Cardiac muscle cell (in vitro differentiated cells and primary cell): ENCODE measurements around the gene DST. TPM values are rescaled to one million over a fixed set of nuclear protein-coding genes. Genes with fewer than 3 reads are reported as not detected.
A peak's percentile ranks its signal among the peaks of the same experiment; 100 is the strongest.

ENCODE experiments used
- DNase-seq, 2 donors: peaks; one replicate each; pipeline versions ENCODE4 v3.0.0 to v3.0.0-alpha.2; 2010 to 2017; ENCODE audit warnings: low read depth in 1 of 2, low spot score in 1 of 2
- H3K27ac ChIP-seq: fragments of 200-600 bp; sonication (generic); 2 replicates; pipeline ENCODE4 v1.5.1; 2016
- H3K27me3 ChIP-seq: fragments of 200-600 bp; sonication (generic); 2 replicates; pipeline ENCODE4 v1.6.0; 2016; ENCODE audit warnings: control low read depth
- H3K36me3 ChIP-seq: fragments of 200-600 bp; sonication (generic); 2 replicates; pipeline ENCODE4 v1.5.1; 2016; ENCODE audit warnings: control low read depth
- H3K4me1 ChIP-seq: fragments of 200-600 bp; sonication (generic); 2 replicates; pipeline ENCODE4 v1.8.1; 2017; ENCODE audit warnings: low read depth, mild to moderate bottlenecking, mixed run types
- H3K4me3 ChIP-seq: fragments of 200-600 bp; sonication (generic); 2 replicates; pipeline ENCODE4 v1.5.1; 2016; ENCODE audit warnings: mild to moderate bottlenecking
- H3K9me3 ChIP-seq: fragments of 200-600 bp; sonication (generic); 2 replicates; pipeline ENCODE4 v1.5.1; 2017; ENCODE audit warnings: low read depth, mild to moderate bottlenecking, control low read depth
- CTCF ChIP-seq: IDR thresholded peaks from 2 replicates; pipeline ENCODE4 v1.5.1; 2012; ENCODE audit warnings: low read depth, mild to moderate bottlenecking, low read length
- polyA plus RNA-seq: library from polyadenylated mRNA; unstranded; fragments of >200 nt; fragmentation: Nextera tagmentation; extraction: Ambion mirVana; gene quantifications from 2 replicates; pipeline ENCODE4 v1.2.1, GENCODE V29; 2016
- total RNA-seq: library from RNA; depleted of rRNA; stranded (reverse); fragments of >200 nt; gene quantifications from 2 replicates; pipeline ENCODE4 v1.2.3, GENCODE V29; 2016

The DST gene
- total and polyA plus RNA-seq, 2 experiments from 2014 or later = 31.7 to 82.1 TPM

- TF ChIP-seq CTCF = no peak
- no peak for DNase-seq
- no peaks in the 10 kb centered on the region for H3K9me3 ChIP-seq
- H3K4me1 ChIP-seq = no peaks in the 10 kb centered on the region
- H3K27ac ChIP-seq = no peak overlapping the region
- no peaks in the 10 kb centered on the region for H3K36me3 ChIP-seq
- H3K27me3 ChIP-seq = no peaks in the 10 kb centered on the region
- H3K4me3 ChIP-seq = no peak overlapping the region
Observed at GRCh38 chr6:56657354-56657753, 14.7 kb upstream of the DST start.

- H3K27me3 ChIP-seq = no peaks in the 10 kb centered on the region
- no peaks in the 10 kb centered on the region for H3K36me3 ChIP-seq
- H3K4me1 ChIP-seq = no peaks in the 10 kb centered on the region
- no peak for TF ChIP-seq CTCF
- H3K4me3 ChIP-seq = no peak overlapping the region
- no peak for DNase-seq
- H3K9me3 ChIP-seq = no peaks in the 10 kb centered on the region
- H3K27ac ChIP-seq = no peak overlapping the region
Observed at GRCh38 chr6:56656466-56656865, 13.8 kb upstream of the DST start.

GRCh38 chr6:56655996-56656395, 13.3 kb upstream of the DST start:
- DNase-seq = peak in 1 of 2 donors; percentile 44
- no peak for TF ChIP-seq CTCF
- no peak overlapping the region for H3K4me3 ChIP-seq
- no peaks in the 10 kb centered on the region for H3K27me3 ChIP-seq
- H3K9me3 ChIP-seq = no peaks in the 10 kb centered on the region
- H3K4me1 ChIP-seq = no peaks in the 10 kb centered on the region
- H3K36me3 ChIP-seq = no peaks in the 10 kb centered on the region
- H3K27ac ChIP-seq = no peak overlapping the region

- Histone ChIP-seq H3K36me3 (no peaks in the 10 kb centered on the region), H3K27me3 (no peaks in the 10 kb centered on the region), H3K27ac (no peak overlapping the region), H3K4me1 (no peaks in the 10 kb centered on the region), H3K4me3 (no peak overlapping the region), H3K9me3 (no peaks in the 10 kb centered on the region)
- DNase-seq = peak in 1 of 2 donors; percentile 48
- TF ChIP-seq CTCF = no peak
Observed at GRCh38 chr6:56655249-56655648, 12.6 kb upstream of the DST start.

- no peak for TF ChIP-seq CTCF
- Histone ChIP-seq H3K4me3 (no peak overlapping the region), H3K27ac (no peak overlapping the region), H3K27me3 (no peaks in the 10 kb centered on the region), H3K4me1 (peaks cover 9% of the 10 kb centered on the region), H3K9me3 (no peaks in the 10 kb centered on the region), H3K36me3 (no peaks in the 10 kb centered on the region)
- peak in 1 of 2 donors; percentile 56 for DNase-seq
Observed at GRCh38 chr6:56652994-56653393, 10.3 kb upstream of the DST start.

GRCh38 chr6:56652231-56652630, 9.5 kb upstream of the DST start:
- DNase-seq = peak in 1 of 2 donors; percentile 74
- H3K9me3 ChIP-seq = no peaks in the 10 kb centered on the region
- no peak overlapping the region for H3K27ac ChIP-seq
- no peak overlapping the region for H3K4me3 ChIP-seq
- H3K36me3 ChIP-seq = no peaks in the 10 kb centered on the region
- TF ChIP-seq CTCF = no peak
- H3K27me3 ChIP-seq = no peaks in the 10 kb centered on the region
- peaks cover 9% of the 10 kb centered on the region for H3K4me1 ChIP-seq
